ENCODE results near the gene BTBD9.
"Not testable (repeated sequence)": the region's sequence is repeated elsewhere in the genome, so short reads cannot be mapped to it uniquely, and the experiment has no call there.

Gene BTBD9

DNA sequence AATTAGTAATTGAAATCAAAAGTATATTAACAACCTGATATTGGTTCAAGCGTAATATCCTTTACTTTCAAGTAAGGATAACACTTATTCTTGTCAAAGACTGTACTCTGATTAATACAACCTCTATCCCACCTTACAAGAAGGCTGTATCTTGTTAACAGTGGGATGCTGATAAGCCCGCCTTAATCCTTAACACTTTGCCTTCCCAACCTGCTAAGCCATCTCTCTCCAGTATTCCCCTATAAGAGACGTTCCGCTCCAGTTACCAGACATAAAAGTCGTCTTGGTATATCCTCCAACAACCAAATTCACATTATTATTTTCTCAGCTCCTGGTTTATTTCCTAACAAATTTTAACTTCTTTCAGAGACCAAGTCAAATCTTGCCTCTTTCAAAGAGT lies 2.0 kb downstream of the BTBD9 start:
- Histone ChIP-seq H3K27me3 (replicated peaks; ENCODE audit: control insufficient read depth, insufficient read depth, low read length) (no peaks in the 10 kb centered on the region), H3K36me3 (ENCODE audit: control insufficient read depth, insufficient read depth, low read length) (no peaks in the 10 kb centered on the region), H3K4me3 (replicated peaks; ENCODE audit: low read depth, low read length) (no peak overlapping the region)
- DNase-seq (ENCODE audit: extremely low read depth, insufficient read length), result no peak
- TF ChIP-seq, protein P1, sequence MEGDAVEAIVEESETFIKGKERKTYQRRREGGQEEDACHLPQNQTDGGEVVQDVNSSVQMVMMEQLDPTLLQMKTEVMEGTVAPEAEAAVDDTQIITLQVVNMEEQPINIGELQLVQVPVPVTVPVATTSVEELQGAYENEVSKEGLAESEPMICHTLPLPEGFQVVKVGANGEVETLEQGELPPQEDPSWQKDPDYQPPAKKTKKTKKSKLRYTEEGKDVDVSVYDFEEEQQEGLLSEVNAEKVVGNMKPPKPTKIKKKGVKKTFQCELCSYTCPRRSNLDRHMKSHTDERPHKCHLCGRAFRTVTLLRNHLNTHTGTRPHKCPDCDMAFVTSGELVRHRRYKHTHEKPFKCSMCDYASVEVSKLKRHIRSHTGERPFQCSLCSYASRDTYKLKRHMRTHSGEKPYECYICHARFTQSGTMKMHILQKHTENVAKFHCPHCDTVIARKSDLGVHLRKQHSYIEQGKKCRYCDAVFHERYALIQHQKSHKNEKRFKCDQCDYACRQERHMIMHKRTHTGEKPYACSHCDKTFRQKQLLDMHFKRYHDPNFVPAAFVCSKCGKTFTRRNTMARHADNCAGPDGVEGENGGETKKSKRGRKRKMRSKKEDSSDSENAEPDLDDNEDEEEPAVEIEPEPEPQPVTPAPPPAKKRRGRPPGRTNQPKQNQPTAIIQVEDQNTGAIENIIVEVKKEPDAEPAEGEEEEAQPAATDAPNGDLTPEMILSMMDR (IDR thresholded peaks at IDR 0.05; ENCODE audit: insufficient read depth, low read length, poor library complexity, severe bottlenecking), result no peak

DNA sequence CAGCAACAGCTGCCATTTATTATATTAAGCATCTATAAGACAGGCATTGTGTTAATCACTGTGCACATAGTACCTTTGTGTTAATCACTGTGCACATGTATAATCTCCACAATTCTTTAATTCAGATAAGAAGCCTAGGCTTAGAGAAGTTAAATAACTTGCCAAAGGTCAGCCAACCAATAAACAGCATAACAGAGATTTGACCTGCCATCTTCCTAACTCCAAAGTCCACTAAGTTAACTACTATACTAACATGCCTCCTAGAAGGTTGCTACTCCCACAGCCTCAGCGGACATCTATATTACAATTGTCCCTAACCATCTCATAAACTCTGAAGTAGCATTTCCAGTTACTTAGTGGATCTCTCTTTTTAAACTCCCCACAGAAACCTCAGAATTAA lies 3.7 kb downstream of the BTBD9 start:
- Histone ChIP-seq H3K4me3 (replicated peaks; ENCODE audit: low read depth, low read length) (no peak overlapping the region), H3K27me3 (replicated peaks; ENCODE audit: control insufficient read depth, insufficient read depth, low read length) (no peaks in the 10 kb centered on the region), H3K36me3 (ENCODE audit: control insufficient read depth, insufficient read depth, low read length) (no peaks in the 10 kb centered on the region)
- TF ChIP-seq, protein P1 (IDR thresholded peaks at IDR 0.05; ENCODE audit: insufficient read depth, low read length, poor library complexity, severe bottlenecking), result no peak
- DNase-seq (ENCODE audit: extremely low read depth, insufficient read length), result no peak

DNA sequence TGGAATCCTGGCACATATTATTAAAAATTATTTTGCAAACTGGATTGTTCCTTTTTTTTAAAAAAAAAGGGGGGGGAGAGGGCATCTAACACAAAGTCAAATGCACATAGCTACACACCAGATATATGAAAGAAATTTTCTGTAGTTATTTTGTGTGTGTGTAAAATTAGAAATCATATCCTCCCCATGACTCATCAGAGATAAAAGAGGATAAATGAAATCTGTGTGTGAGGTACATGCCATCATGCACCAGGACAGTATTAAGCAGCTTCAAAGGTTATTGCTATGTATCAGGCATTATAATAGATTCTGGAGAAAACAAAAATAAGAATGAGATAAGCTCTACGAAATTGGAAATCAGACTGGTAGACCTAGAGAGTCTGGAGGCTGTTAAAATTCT lies 5.2 kb downstream of the BTBD9 start:
- Histone ChIP-seq H3K4me3 (replicated peaks; ENCODE audit: low read depth, low read length) (no peak overlapping the region), H3K27me3 (replicated peaks; ENCODE audit: control insufficient read depth, insufficient read depth, low read length) (no peaks in the 10 kb centered on the region), H3K36me3 (ENCODE audit: control insufficient read depth, insufficient read depth, low read length) (no peaks in the 10 kb centered on the region)
- no peak for DNase-seq (ENCODE audit: extremely low read depth, insufficient read length)
- TF ChIP-seq, protein P1 (IDR thresholded peaks at IDR 0.05; ENCODE audit: insufficient read depth, low read length, poor library complexity, severe bottlenecking), result no peak

DNA sequence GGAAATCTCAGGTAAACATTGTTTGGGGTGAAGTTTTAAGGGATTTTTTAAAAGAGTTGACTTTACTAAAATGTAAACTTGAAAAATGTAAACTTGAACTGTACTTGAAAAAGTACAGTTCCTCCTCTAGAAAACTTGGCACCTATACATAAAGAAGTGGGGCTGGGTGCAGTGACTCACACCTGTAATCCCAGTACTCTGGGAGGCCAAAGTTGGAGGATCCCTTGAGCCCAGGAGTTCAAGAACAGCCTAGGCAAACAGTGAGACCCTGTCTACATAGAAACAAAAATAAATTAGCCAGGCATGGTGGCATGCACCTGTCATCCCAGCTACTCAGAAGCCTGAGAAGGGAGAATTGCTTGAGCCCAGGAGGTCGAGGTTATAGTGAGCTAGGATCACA lies 7.2 kb downstream of the BTBD9 start:
- H3K27me3 ChIP-seq (replicated peaks; ENCODE audit: control insufficient read depth, insufficient read depth, low read length), result no peaks in the 10 kb centered on the region
- TF ChIP-seq, protein P1 (IDR thresholded peaks at IDR 0.05; ENCODE audit: insufficient read depth, low read length, poor library complexity, severe bottlenecking), result no peak
- H3K4me3 ChIP-seq (replicated peaks; ENCODE audit: low read depth, low read length), result no peak overlapping the region
- DNase-seq (ENCODE audit: extremely low read depth, insufficient read length), result no peak
- H3K36me3 ChIP-seq (ENCODE audit: control insufficient read depth, insufficient read depth, low read length), result no peaks in the 10 kb centered on the region

DNA sequence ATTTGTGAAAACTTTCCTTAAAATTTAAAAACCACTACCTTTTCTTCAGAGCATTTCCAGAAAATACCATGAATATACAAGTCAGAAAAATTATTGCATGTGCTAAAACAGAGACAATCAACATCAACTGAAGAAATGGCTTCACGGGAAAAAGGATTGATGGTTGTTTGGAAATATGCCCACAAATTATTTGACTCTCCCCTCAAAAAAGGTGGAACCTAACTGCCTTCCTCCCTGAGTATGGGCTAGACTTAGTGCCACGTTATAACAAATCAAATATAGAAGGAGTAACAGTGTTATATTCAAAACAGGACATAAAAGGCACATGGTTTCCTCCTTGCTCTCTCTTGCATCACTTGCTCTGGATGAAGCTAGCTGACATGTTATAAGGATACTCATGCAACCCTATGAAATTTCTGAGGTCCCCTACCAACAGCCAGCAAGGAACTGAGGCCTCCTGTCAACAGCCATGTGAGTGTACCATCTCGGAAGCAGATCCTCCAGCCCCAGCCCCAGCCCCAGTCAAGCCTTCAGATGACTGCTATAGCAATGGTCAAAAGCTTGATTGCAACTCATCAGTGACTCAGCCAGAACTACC lies 8.4 kb downstream of the BTBD9 start:
- Histone ChIP-seq H3K4me3 (replicated peaks; ENCODE audit: low read depth, low read length) (no peak overlapping the region), H3K27me3 (replicated peaks; ENCODE audit: control insufficient read depth, insufficient read depth, low read length) (no peaks in the 10 kb centered on the region), H3K36me3 (ENCODE audit: control insufficient read depth, insufficient read depth, low read length) (no peaks in the 10 kb centered on the region)
- DNase-seq (ENCODE audit: extremely low read depth, insufficient read length), result no peak
- TF ChIP-seq, protein P1 (IDR thresholded peaks at IDR 0.05; ENCODE audit: insufficient read depth, low read length, poor library complexity, severe bottlenecking), result no peak

DNA sequence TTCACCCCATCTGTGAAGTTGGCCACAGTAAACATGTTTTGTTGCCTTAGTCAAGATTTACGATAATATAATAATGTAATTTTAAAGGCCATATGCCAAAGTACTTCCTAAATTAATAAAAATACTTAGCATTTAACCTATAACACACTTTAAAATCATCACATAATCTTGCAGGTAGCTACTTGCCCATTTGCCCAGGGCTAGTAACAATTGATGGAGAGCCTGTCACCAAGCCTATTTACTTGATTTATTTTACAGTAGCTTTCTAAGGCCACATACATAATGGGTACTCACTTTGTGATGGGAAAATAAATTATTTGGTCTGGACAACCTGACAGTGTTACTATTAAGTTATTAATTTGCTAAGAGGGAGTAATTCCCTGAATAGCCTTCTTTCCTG lies 14.5 kb downstream of the BTBD9 start:
- TF ChIP-seq, protein P1 (IDR thresholded peaks at IDR 0.05; ENCODE audit: insufficient read depth, low read length, poor library complexity, severe bottlenecking), result no peak
- no peaks in the 10 kb centered on the region for H3K27me3 ChIP-seq (replicated peaks; ENCODE audit: control insufficient read depth, insufficient read depth, low read length)
- no peak for DNase-seq (ENCODE audit: extremely low read depth, insufficient read length)
- H3K4me3 ChIP-seq (replicated peaks; ENCODE audit: low read depth, low read length), result no peak overlapping the region
- no peaks in the 10 kb centered on the region for H3K36me3 ChIP-seq (ENCODE audit: control insufficient read depth, insufficient read depth, low read length)

DNA sequence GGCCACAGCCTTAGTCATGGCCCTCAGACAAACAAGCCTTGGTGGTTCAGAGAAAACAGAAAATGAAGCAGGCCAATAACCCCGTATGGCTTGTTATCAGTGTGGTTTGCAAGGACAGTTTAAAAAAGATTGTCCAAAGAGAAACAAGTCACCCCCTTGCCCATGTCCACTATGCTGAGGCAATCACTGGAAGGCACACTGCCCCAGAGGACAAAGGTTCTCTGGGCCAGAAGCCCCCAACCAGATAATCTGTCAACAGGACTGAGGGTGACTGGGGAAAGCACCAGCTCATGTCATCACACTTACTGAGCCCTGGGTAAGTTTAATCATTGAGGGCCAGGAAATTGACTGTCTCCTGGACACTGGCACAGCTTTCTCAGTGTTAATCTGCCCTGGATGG lies 20.4 kb downstream of the BTBD9 start:
- H3K4me3 ChIP-seq (replicated peaks; ENCODE audit: low read depth, low read length); DNase-seq (ENCODE audit: extremely low read depth, insufficient read length); H3K27me3 ChIP-seq (replicated peaks; ENCODE audit: control insufficient read depth, insufficient read depth, low read length); H3K36me3 ChIP-seq (ENCODE audit: control insufficient read depth, insufficient read depth, low read length): not testable (repeated sequence)

DNA sequence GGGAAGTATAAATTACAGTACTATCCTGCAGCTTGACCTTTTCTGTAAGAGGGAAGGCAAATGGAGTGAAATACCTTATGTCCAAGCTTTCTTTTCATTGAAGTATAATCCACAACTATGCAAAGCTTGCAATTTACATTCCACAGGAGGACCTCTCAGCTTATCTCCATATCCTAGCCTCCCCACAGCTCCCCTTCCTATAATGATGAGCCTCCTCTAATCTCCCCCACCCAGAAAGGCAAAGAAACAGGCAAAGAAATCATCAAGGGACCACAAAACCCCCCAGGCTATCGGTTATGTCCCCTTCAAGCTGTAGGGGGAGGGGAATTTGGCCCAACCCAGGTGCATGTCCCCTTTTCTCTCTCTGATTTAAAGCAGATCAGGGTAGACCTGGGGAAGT lies 21.4 kb downstream of the BTBD9 start:
- H3K36me3 ChIP-seq (ENCODE audit: control insufficient read depth, insufficient read depth, low read length); H3K4me3 ChIP-seq (replicated peaks; ENCODE audit: low read depth, low read length); H3K27me3 ChIP-seq (replicated peaks; ENCODE audit: control insufficient read depth, insufficient read depth, low read length); DNase-seq (ENCODE audit: extremely low read depth, insufficient read length): not testable (repeated sequence)

All from GM06990 (cell line).